Right lobe of liver (tissue), 4 donors: ENCODE results near the gene PLLP.

Experiments used
- POLR2A ChIP-seq: fragments of 450-650 bp; IDR thresholded peaks from one replicate; pipeline ENCODE4 v1.6.1; 2017; ENCODE audit warnings: antibody characterized with exemption, mild to moderate bottlenecking
- TF ChIP-seq, protein P1 (sequence below), 4 donors: fragments of 200-600 bp in 3 of 4; fragments of 450-650 bp in 1 of 4; IDR thresholded peaks; one replicate each; pipeline versions ENCODE4 v1.5.1 to v1.8.0; 2016 to 2022; ENCODE audit warnings: antibody characterized with exemption in 4 of 4, mild to moderate bottlenecking in 2 of 4
- donor health status: DM: no; HTN: no; CAD: no.
- donor health status: DM: no; HTN: no; CAD: no.
- donor health status: DM: no; HTN: yes; CAD: no.

DNA sequence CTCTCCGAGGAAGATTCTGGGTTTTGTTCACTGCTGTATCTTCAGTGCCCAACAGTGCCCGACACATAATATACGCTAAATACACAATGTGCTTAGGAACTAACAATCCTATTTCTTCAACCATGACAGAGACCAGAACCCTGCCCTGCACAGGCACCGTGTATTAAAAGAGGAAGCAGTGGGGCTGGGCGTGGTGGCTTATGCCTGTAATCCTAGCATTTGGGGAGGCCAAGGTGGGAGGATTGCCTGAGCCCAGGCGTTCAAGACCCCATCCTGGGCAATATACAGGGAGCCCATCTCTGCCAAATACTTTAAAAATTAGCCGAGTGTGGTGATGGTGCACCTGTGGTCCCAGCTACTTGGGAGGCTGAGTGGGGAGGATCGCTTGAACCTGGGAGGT is 20.1 kb downstream of the PLLP start:
- TF ChIP-seq, protein P1, sequence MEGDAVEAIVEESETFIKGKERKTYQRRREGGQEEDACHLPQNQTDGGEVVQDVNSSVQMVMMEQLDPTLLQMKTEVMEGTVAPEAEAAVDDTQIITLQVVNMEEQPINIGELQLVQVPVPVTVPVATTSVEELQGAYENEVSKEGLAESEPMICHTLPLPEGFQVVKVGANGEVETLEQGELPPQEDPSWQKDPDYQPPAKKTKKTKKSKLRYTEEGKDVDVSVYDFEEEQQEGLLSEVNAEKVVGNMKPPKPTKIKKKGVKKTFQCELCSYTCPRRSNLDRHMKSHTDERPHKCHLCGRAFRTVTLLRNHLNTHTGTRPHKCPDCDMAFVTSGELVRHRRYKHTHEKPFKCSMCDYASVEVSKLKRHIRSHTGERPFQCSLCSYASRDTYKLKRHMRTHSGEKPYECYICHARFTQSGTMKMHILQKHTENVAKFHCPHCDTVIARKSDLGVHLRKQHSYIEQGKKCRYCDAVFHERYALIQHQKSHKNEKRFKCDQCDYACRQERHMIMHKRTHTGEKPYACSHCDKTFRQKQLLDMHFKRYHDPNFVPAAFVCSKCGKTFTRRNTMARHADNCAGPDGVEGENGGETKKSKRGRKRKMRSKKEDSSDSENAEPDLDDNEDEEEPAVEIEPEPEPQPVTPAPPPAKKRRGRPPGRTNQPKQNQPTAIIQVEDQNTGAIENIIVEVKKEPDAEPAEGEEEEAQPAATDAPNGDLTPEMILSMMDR (IDR thresholded peaks at IDR 0.05): no peak
- no peak for TF ChIP-seq POLR2A
